Stimulated activated CD8-positive, alpha-beta memory T cell treated with anti-CD3 and anti-CD28 coated beads, Interleukin-2, amount 100 ng/mL, for 48 hours (primary cell): ENCODE data around the gene AQP6.

Experiments
- DNase-seq, 2 donors: peaks; one replicate each; pipeline ENCODE4 v3.0.0-alpha.2; 2020; ENCODE audit warnings: low read depth in 2 of 2

The AQP6 gene

GRCh38 chr12:49990273-49990672, 17.5 kb downstream of the AQP6 start:
- no peak for DNase-seq

GRCh38 chr12:49998453-49998852, 25.7 kb downstream of the AQP6 start:
- DNase-seq: no peak

- DNase-seq: no peak
These were observed 30.8 kb downstream of the AQP6 start for GRCh38 chr12:50003595-50003994.

GRCh38 chr12:50004696-50005095, 31.9 kb downstream of the AQP6 start:
- DNase-seq: no peak

- DNase-seq: no peak
These were observed 32.4 kb downstream of the AQP6 start for GRCh38 chr12:50005175-50005574.

GRCh38 chr12:50006280-50006679, 33.5 kb downstream of the AQP6 start:
- no peak for DNase-seq

- no peak for DNase-seq
These were observed 34.2 kb downstream of the AQP6 start for GRCh38 chr12:50006754-50007442.

- no peak for DNase-seq
These were observed 40.8 kb downstream of the AQP6 start for GRCh38 chr12:50013361-50014147.

- no peak for DNase-seq
These were observed 41.6 kb downstream of the AQP6 start for GRCh38 chr12:50014342-50014741.

- DNase-seq: no peak
These were observed 44.0 kb downstream of the AQP6 start for GRCh38 chr12:50016501-50017475.

GRCh38 chr12:50017641-50018040, 44.9 kb downstream of the AQP6 start:
- no peak for DNase-seq

- DNase-seq: no peak
These were observed 45.4 kb downstream of the AQP6 start for GRCh38 chr12:50018154-50018553.

- DNase-seq: no peak
These were observed 46.2 kb downstream of the AQP6 start for GRCh38 chr12:50018968-50019367.

- DNase-seq: no peak
These were observed 46.8 kb downstream of the AQP6 start for GRCh38 chr12:50019524-50019923.

GRCh38 chr12:50021031-50021430, 48.3 kb downstream of the AQP6 start:
- DNase-seq: no peak

- DNase-seq: no peak
These were observed 50.2 kb downstream of the AQP6 start for GRCh38 chr12:50022903-50023302.

- DNase-seq: no peak
These were observed 51.5 kb downstream of the AQP6 start for GRCh38 chr12:50024227-50024626.

GRCh38 chr12:50024805-50025186, 52.0 kb downstream of the AQP6 start:
- no peak for DNase-seq

GRCh38 chr12:50025187-50026059, 52.7 kb downstream of the AQP6 start, which contains the start of gene RACGAP1:
Gene RACGAP1 (minus strand): TSS chr12:50025494. CDS start chr12:50016715, 8,779 bp downstream.
- DNase-seq: peak; percentile 83 to 91

GRCh38 chr12:50026691-50027090, 53.9 kb downstream of the AQP6 start:
- no peak for DNase-seq
